ENCODE results near the gene SULT6B1.

Gene SULT6B1

GRCh38 chr2:37180006-37180639 lies 8.3 kb downstream of the SULT6B1 start:
- DNase-seq (ENCODE audit: low read depth, low spot score): no peak
- Histone ChIP-seq H3K9me3 (ENCODE audit: control insufficient read depth, insufficient read depth, low read length) (no peaks in the 10 kb centered on the region), H3K27ac (ENCODE audit: low read length) (no peak overlapping the region), H3K4me3 (ENCODE audit: low read length) (no peak overlapping the region), H3K27me3 (ENCODE audit: control insufficient read depth, insufficient read depth, low read length) (no peaks in the 10 kb centered on the region), H3K4me1 (ENCODE audit: control insufficient read depth, insufficient read depth, low read length) (peaks cover 2% of the 10 kb centered on the region; the same call in 1 of the 2 replicates), H3K36me3 (ENCODE audit: control insufficient read depth, insufficient read depth, low read length) (no peaks in the 10 kb centered on the region)
- WGBS (ENCODE audit: insufficient coverage, insufficient read length): no CpG with 5 or more reads among the region's 4 CpGs

GRCh38 chr2:37173741-37174140 lies 14.7 kb downstream of the SULT6B1 start:
- no peaks in the 10 kb centered on the region for H3K9me3 ChIP-seq (ENCODE audit: control insufficient read depth, insufficient read depth, low read length)
- no CpG with 5 or more reads among the region's 1 CpG for WGBS (ENCODE audit: insufficient coverage, insufficient read length)

GRCh38 chr2:37171624-37171950 lies 16.9 kb downstream of the SULT6B1 start:
- DNase-seq (ENCODE audit: low read depth, low spot score): no peak
- Histone ChIP-seq H3K9me3 (ENCODE audit: control insufficient read depth, insufficient read depth, low read length) (no peaks in the 10 kb centered on the region), H3K27ac (ENCODE audit: low read length) (no peak overlapping the region), H3K27me3 (ENCODE audit: control insufficient read depth, insufficient read depth, low read length) (no peaks in the 10 kb centered on the region), H3K4me1 (ENCODE audit: control insufficient read depth, insufficient read depth, low read length) (no peaks in the 10 kb centered on the region), H3K36me3 (ENCODE audit: control insufficient read depth, insufficient read depth, low read length) (no peaks in the 10 kb centered on the region), H3K4me3 (ENCODE audit: low read length) (no peak overlapping the region)

More at GRCh38 chr2:37173741-37174140, 14.7 kb downstream of the SULT6B1 start:
- Histone ChIP-seq H3K27me3 (ENCODE audit: control insufficient read depth, insufficient read depth, low read length) (no peaks in the 10 kb centered on the region), H3K4me3 (ENCODE audit: low read length) (no peak overlapping the region), H3K36me3 (ENCODE audit: control insufficient read depth, insufficient read depth, low read length) (no peaks in the 10 kb centered on the region), H3K27ac (ENCODE audit: low read length) (no peak overlapping the region), H3K4me1 (ENCODE audit: control insufficient read depth, insufficient read depth, low read length) (no peaks in the 10 kb centered on the region)
- no peak for DNase-seq (ENCODE audit: low read depth, low spot score)

GRCh38 chr2:37168217-37168981 lies 20.1 kb downstream of the SULT6B1 start:
- Histone ChIP-seq H3K4me3 (ENCODE audit: low read length) (no peak overlapping the region), H3K4me1 (ENCODE audit: control insufficient read depth, insufficient read depth, low read length) (no peaks in the 10 kb centered on the region), H3K9me3 (ENCODE audit: control insufficient read depth, insufficient read depth, low read length) (no peaks in the 10 kb centered on the region), H3K27ac (ENCODE audit: low read length) (no peak overlapping the region), H3K27me3 (ENCODE audit: control insufficient read depth, insufficient read depth, low read length) (no peaks in the 10 kb centered on the region), H3K36me3 (ENCODE audit: control insufficient read depth, insufficient read depth, low read length) (no peaks in the 10 kb centered on the region)
- no CpG with 5 or more reads among the region's 17 CpGs for WGBS (ENCODE audit: insufficient coverage, insufficient read length)
- peak; percentile 67 for DNase-seq (ENCODE audit: low read depth, low spot score)

- no peak overlapping the region for H3K4me3 ChIP-seq (ENCODE audit: low read length)
- H3K36me3 ChIP-seq (ENCODE audit: control insufficient read depth, insufficient read depth, low read length): no peaks in the 10 kb centered on the region
- no peaks in the 10 kb centered on the region for H3K4me1 ChIP-seq (ENCODE audit: control insufficient read depth, insufficient read depth, low read length)
- H3K27ac ChIP-seq (ENCODE audit: low read length): no peak overlapping the region
- DNase-seq (ENCODE audit: low read depth, low spot score): no peak
- no peaks in the 10 kb centered on the region for H3K27me3 ChIP-seq (ENCODE audit: control insufficient read depth, insufficient read depth, low read length)
- H3K9me3 ChIP-seq (ENCODE audit: control insufficient read depth, insufficient read depth, low read length): no peaks in the 10 kb centered on the region
- WGBS (ENCODE audit: insufficient coverage, insufficient read length): 100% methylated on average over 1 of the region's 3 CpGs
These were observed 20.8 kb downstream of the SULT6B1 start for GRCh38 chr2:37167636-37168180.

- Histone ChIP-seq H3K27ac (ENCODE audit: low read length) (no peak overlapping the region), H3K9me3 (ENCODE audit: control insufficient read depth, insufficient read depth, low read length) (no peaks in the 10 kb centered on the region), H3K4me3 (ENCODE audit: low read length) (no peak overlapping the region), H3K36me3 (ENCODE audit: control insufficient read depth, insufficient read depth, low read length) (no peaks in the 10 kb centered on the region), H3K27me3 (ENCODE audit: control insufficient read depth, insufficient read depth, low read length) (no peaks in the 10 kb centered on the region), H3K4me1 (ENCODE audit: control insufficient read depth, insufficient read depth, low read length) (no peaks in the 10 kb centered on the region)
- WGBS (ENCODE audit: insufficient coverage, insufficient read length): no CpG with 5 or more reads among the region's 1 CpG
- no peak for DNase-seq (ENCODE audit: low read depth, low spot score)
These were observed 23.7 kb downstream of the SULT6B1 start for GRCh38 chr2:37164757-37165156.

- H3K27me3 ChIP-seq (ENCODE audit: control insufficient read depth, insufficient read depth, low read length): no peaks in the 10 kb centered on the region
- peak within 1 kb of the TSS; percentile 77; the same call in 1 of the 2 replicates for H3K4me3 ChIP-seq (ENCODE audit: low read length)
- peaks cover 4% of the 10 kb centered on the region; the same call in 1 of the 2 replicates for H3K4me1 ChIP-seq (ENCODE audit: control insufficient read depth, insufficient read depth, low read length)
- H3K9me3 ChIP-seq (ENCODE audit: control insufficient read depth, insufficient read depth, low read length): no peaks in the 10 kb centered on the region
- H3K27ac ChIP-seq (ENCODE audit: low read length): no peak within 1 kb of the TSS
- DNase-seq (ENCODE audit: low read depth, low spot score): peak; percentile 48
- H3K36me3 ChIP-seq (ENCODE audit: control insufficient read depth, insufficient read depth, low read length): no peaks in the 10 kb centered on the region
- no CpG with 5 or more reads among the region's 55 CpGs for WGBS (ENCODE audit: insufficient coverage, insufficient read length)
These were observed 31.4 kb downstream of the SULT6B1 start, which contains the start of gene EIF2AK2 for GRCh38 chr2:37156857-37157714. Gene EIF2AK2 (minus strand): TSS chr2:37156980. CDS start chr2:37147806, 9,174 bp downstream.

GRCh38 chr2:37156071-37156856 lies 32.2 kb downstream of the SULT6B1 start:
- WGBS (ENCODE audit: insufficient coverage, insufficient read length): no CpG with 5 or more reads among the region's 27 CpGs

GRCh38 chr2:37154785-37155184 lies 33.7 kb downstream of the SULT6B1 start:
- Histone ChIP-seq H3K4me3 (ENCODE audit: low read length) (no peak overlapping the region), H3K4me1 (ENCODE audit: control insufficient read depth, insufficient read depth, low read length) (peaks cover 4% of the 10 kb centered on the region; the same call in 1 of the 2 replicates), H3K27me3 (ENCODE audit: control insufficient read depth, insufficient read depth, low read length) (no peaks in the 10 kb centered on the region), H3K9me3 (ENCODE audit: control insufficient read depth, insufficient read depth, low read length) (no peaks in the 10 kb centered on the region), H3K36me3 (ENCODE audit: control insufficient read depth, insufficient read depth, low read length) (no peaks in the 10 kb centered on the region), H3K27ac (ENCODE audit: low read length) (no peak overlapping the region)
- WGBS (ENCODE audit: insufficient coverage, insufficient read length): no CpG with 5 or more reads among the region's 4 CpGs
- DNase-seq (ENCODE audit: low read depth, low spot score): no peak

More at GRCh38 chr2:37156071-37156856, 32.2 kb downstream of the SULT6B1 start:
- no peak for DNase-seq (ENCODE audit: low read depth, low spot score)
- no peak overlapping the region for H3K27ac ChIP-seq (ENCODE audit: low read length)
- H3K9me3 ChIP-seq (ENCODE audit: control insufficient read depth, insufficient read depth, low read length): no peaks in the 10 kb centered on the region
- H3K27me3 ChIP-seq (ENCODE audit: control insufficient read depth, insufficient read depth, low read length): no peaks in the 10 kb centered on the region
- H3K4me3 ChIP-seq (ENCODE audit: low read length): peak overlapping the region; percentile 77; the same call in 1 of the 2 replicates
- peaks cover 4% of the 10 kb centered on the region; the same call in 1 of the 2 replicates for H3K4me1 ChIP-seq (ENCODE audit: control insufficient read depth, insufficient read depth, low read length)
- no peaks in the 10 kb centered on the region for H3K36me3 ChIP-seq (ENCODE audit: control insufficient read depth, insufficient read depth, low read length)

Measured in iPS DF 6.9 (cell line).